ENCODE measurements around the gene MORF4L2. TPM values are rescaled to one million over a fixed set of nuclear protein-coding genes. Genes with fewer than 3 reads are reported as not detected.
"Not testable (repeated sequence)": the region's sequence is repeated elsewhere in the genome, so short reads cannot be mapped to it uniquely, and the experiment has no call there.

The MORF4L2 gene
- total RNA-seq, 4 donors from 2014 or later, result 150 to 203 (median 193) TPM

- intact Hi-C loops (cut with DNase I; ENCODE audit: low total_unique reads), result no loop called here
- DNase-seq (ENCODE audit: low spot score in 2 of 2), result no peak
- WGBS, 2 donors, result 71 to 90% methylated on average over 8 of the region's 8 CpGs
- TF ChIP-seq POLR2A (IDR thresholded peaks at IDR 0.05) (no peak), CTCF (IDR thresholded peaks at IDR 0.05) (no peak)
- no peak overlapping the region for H3K4me3 ChIP-seq (ENCODE audit: low read depth, poor library complexity, severe bottlenecking)
Measured at GRCh38 chrX:103674531-103675454, 11.7 kb downstream of the MORF4L2 start.

DNA sequence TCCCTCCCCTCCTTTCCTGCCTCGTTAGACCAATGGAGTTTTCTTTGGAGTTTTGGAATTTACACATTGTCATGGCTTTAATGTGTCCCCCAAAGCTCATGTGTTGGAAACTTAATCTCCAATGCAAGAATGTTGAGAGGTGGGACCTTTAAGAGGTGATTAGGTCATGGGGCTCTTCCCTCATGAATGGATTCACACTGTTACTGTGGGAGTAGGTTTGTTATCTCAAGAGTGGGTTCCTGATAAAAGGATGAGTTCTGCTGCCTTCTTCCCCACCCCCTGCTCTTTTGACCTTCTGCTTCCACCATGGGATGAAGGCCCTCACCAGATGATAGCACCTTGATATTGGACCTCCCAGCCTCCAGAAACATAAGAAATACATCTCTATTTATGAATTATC is 16.8 kb downstream of the MORF4L2 start:
- H3K4me3 ChIP-seq (ENCODE audit: low read depth, poor library complexity, severe bottlenecking), result no peak overlapping the region
- intact Hi-C loops (cut with DNase I; ENCODE audit: low total_unique reads), result no loop called here
- WGBS, 2 donors, result 59 to 80% methylated on average over 1 of the region's 1 CpG
- DNase-seq (ENCODE audit: low spot score in 2 of 2), result no peak
- no peak for TF ChIP-seq POLR2A (IDR thresholded peaks at IDR 0.05)
- no peak for TF ChIP-seq CTCF (IDR thresholded peaks at IDR 0.05)

- TF ChIP-seq CTCF (IDR thresholded peaks at IDR 0.05) (no peak), POLR2A (IDR thresholded peaks at IDR 0.05) (no peak)
- WGBS, 2 donors, result 77 to 100% methylated on average over 3 of the region's 3 CpGs
- intact Hi-C loops (cut with DNase I; ENCODE audit: low total_unique reads), result no loop called here
- no peak overlapping the region for H3K4me3 ChIP-seq (ENCODE audit: low read depth, poor library complexity, severe bottlenecking)
- DNase-seq (ENCODE audit: low spot score in 2 of 2), result no peak
Measured at GRCh38 chrX:103666202-103667107, 20.0 kb downstream of the MORF4L2 start.

- TF ChIP-seq POLR2A (IDR thresholded peaks at IDR 0.05) (no peak), CTCF (IDR thresholded peaks at IDR 0.05) (no peak)
- DNase-seq (ENCODE audit: low spot score in 2 of 2), result no peak
- 29 to 34% methylated on average over 23 of the region's 23 CpGs for WGBS, 2 donors
- H3K4me3 ChIP-seq (ENCODE audit: low read depth, poor library complexity, severe bottlenecking), result no peak overlapping the region
- intact Hi-C loops (cut with DNase I; ENCODE audit: low total_unique reads), result no loop called here
Measured at GRCh38 chrX:103663981-103664762, 22.3 kb downstream of the MORF4L2 start.

GRCh38 chrX:103659460-103659859 is 27.0 kb downstream of the MORF4L2 start:
- intact Hi-C loops (cut with DNase I; ENCODE audit: low total_unique reads), result loop anchor here (5.0 kb wide), 1 partner anchor 758 kb away; no protein-coding TSS in a partner anchor
- H3K4me3 ChIP-seq (ENCODE audit: low read depth, poor library complexity, severe bottlenecking), result not testable (repeated sequence)

More at GRCh38 chrX:103659460-103659859, 27.0 kb downstream of the MORF4L2 start:
- WGBS, 2 donors, result 81 to 92% methylated on average over 2 of the region's 2 CpGs
- DNase-seq (ENCODE audit: low spot score in 2 of 2), result not testable (repeated sequence)
